Posterior cingulate gyrus (tissue), 11 donors: Measurements from ENCODE around the gene RNF26.
"Not testable (repeated sequence)": the region's sequence is repeated elsewhere in the genome, so short reads cannot be mapped to it uniquely, and the experiment has no call there.

Experiments
- DNase-seq, 10 donors: peaks; one replicate each; pipeline versions ENCODE4 v3.0.0 to v3.0.0-alpha.2; 2020 to 2021; ENCODE audit warnings: mixed read lengths in 3 of 10
- intact Hi-C: fragments of 100-400 bp; cut with DNase I; formaldehyde crosslinking; loops from one replicate; pipeline ENCODE4 v1.15.1; 2023

Gene RNF26

GRCh38 chr11:119378851-119379465, 44.6 kb downstream of the RNF26 start:
- intact Hi-C loops, result no loop called here
- DNase-seq, result no peak

GRCh38 chr11:119380160-119380826, 46.0 kb downstream of the RNF26 start:
- intact Hi-C loops, result loop anchor here (2.0 to 5.0 kb wide), 3 partner anchors 23 to 95 kb away; partner anchors contain the start of gene C1QTNF5
- DNase-seq, result peak in 2 of 10 donors; percentile 71 to 78

- intact Hi-C loops, result loop anchor here (2.0 to 5.0 kb wide), 3 partner anchors 24 to 94 kb away; partner anchors contain the start of gene C1QTNF5
- peak in 1 of 10 donors; percentile 82 for DNase-seq
These were observed 46.5 kb downstream of the RNF26 start for GRCh38 chr11:119380827-119381180.

- intact Hi-C loops, result loop anchor here (2.0 to 5.0 kb wide), 3 partner anchors 25 to 93 kb away; partner anchors contain the start of gene C1QTNF5
- DNase-seq, result peak; percentile 95 to 100 (median 99)
These were observed 47.1 kb downstream of the RNF26 start, which contains the start of gene USP2 for GRCh38 chr11:119381181-119381988. Gene USP2 (minus strand): TSS chr11:119381690. CDS start chr11:119373480, 8,210 bp downstream.

- DNase-seq, result no peak
- intact Hi-C loops, result loop anchor here (5.0 kb wide), 1 partner anchor 40 kb away; the partner anchor contains the start of gene C1QTNF5
These were observed 47.8 kb downstream of the RNF26 start for GRCh38 chr11:119382101-119382500.

GRCh38 chr11:119382513-119382912, 48.2 kb downstream of the RNF26 start:
- intact Hi-C loops, result loop anchor here (5.0 kb wide), 1 partner anchor 40 kb away; the partner anchor contains the start of gene C1QTNF5
- not testable (repeated sequence) for DNase-seq

GRCh38 chr11:119384332-119384731, 50.0 kb downstream of the RNF26 start:
- intact Hi-C loops, result loop anchor here (5.0 kb wide), 1 partner anchor 42 kb away; the partner anchor contains the start of gene C1QTNF5

More at GRCh38 chr11:119384332-119384731, 50.0 kb downstream of the RNF26 start:
- no peak for DNase-seq
